K562 (cell line): ENCODE data around the gene NAP1L1. TPM values are rescaled to one million over a fixed set of nuclear protein-coding genes. Genes with fewer than 3 reads are reported as not detected.

Experiments used
- ETV6 ChIP-seq, 3 experiments: fragments of 150-350 bp in 1 of 3; sonication (generic) in 1 of 3; formaldehyde crosslinking in 1 of 3; IDR thresholded peaks; 2 replicates each; pipeline versions ENCODE4 v1.6.1 to v1.8.0; 2014 to 2022; ENCODE audit warnings: borderline replicate concordance in 2 of 3, low read depth in 2 of 3, antibody characterized with exemption in 1 of 3, low read length in 1 of 3, mild to moderate bottlenecking in 1 of 3, missing genetic modification reagents in 1 of 3
- GTF2F1 ChIP-seq: IDR thresholded peaks from 2 replicates; pipeline ENCODE4 v1.6.1; 2011; ENCODE audit warnings: low read depth, low read length, improper control_type of control experiment
- HNRNPL ChIP-seq: fragments of 200-400 bp; formaldehyde crosslinking; IDR thresholded peaks from 2 replicates; pipeline ENCODE4 v1.6.1; 2017; ENCODE audit warnings: low read depth, mild to moderate bottlenecking, low read length
- MCM5 ChIP-seq: fragments of 450-650 bp; IDR thresholded peaks from 2 replicates; pipeline ENCODE4 v1.6.1; 2016; ENCODE audit warnings: low read depth
- MECOM ChIP-seq: fragments of 250-450 bp; sonication (Bioruptor Pico); IDR thresholded peaks from 2 replicates; pipeline ENCODE4 v1.8.0; 2022; ENCODE audit warnings: inconsistent platforms
- MYC ChIP-seq, 2 experiments: fragments of 250-450 bp in 1 of 2; sonication (Bioruptor Pico) in 1 of 2; IDR thresholded peaks; 2 replicates each; pipeline versions ENCODE4 v1.5.1 to v1.6.1; 2012 to 2021; ENCODE audit warnings: low read depth in 2 of 2, borderline replicate concordance in 1 of 2, improper control_type of control experiment in 1 of 2, low read length in 1 of 2, mild to moderate bottlenecking in 1 of 2, moderate library complexity in 1 of 2
- NCOR1 ChIP-seq: fragments of 450-650 bp; IDR thresholded peaks from 2 replicates; pipeline ENCODE4 v1.6.1; 2016; ENCODE audit warnings: mild to moderate bottlenecking, moderate library complexity
- PPARD ChIP-seq: fragments of 250-450 bp; sonication (Bioruptor Pico); IDR thresholded peaks from 2 replicates; pipeline ENCODE4 v1.8.0; 2022; ENCODE audit warnings: inconsistent platforms, mild to moderate bottlenecking, moderate library complexity
- RBM17 ChIP-seq: fragments of 200-400 bp; formaldehyde crosslinking; IDR thresholded peaks from 2 replicates; pipeline ENCODE4 v1.6.1; 2017; ENCODE audit warnings: low read depth, mild to moderate bottlenecking, low read length, borderline replicate concordance
- ZFX ChIP-seq: sonication (generic); formaldehyde crosslinking; IDR thresholded peaks from 2 replicates; pipeline ENCODE4 v1.8.0; 2022; ENCODE audit warnings: mild to moderate bottlenecking, missing genetic modification reagents, moderate library complexity
- ZNF232 ChIP-seq: sonication (generic); formaldehyde crosslinking; IDR thresholded peaks from 2 replicates; pipeline ENCODE4 v1.8.0; 2022; ENCODE audit warnings: mild to moderate bottlenecking, missing genetic modification reagents
- polyA plus RNA-seq, 8 experiments: library from polyadenylated mRNA; depleted of rRNA in 4 of 8; stranded (reverse) in 5 of 8; unstranded in 3 of 8; fragments of >200 nt; fragmentation: Nextera tagmentation in 2 of 8; fragmentation: Illumina TruSeq in 1 of 8; extraction: Ambion mirVana in 2 of 8; extraction: Trizol in 1 of 8; gene quantifications; 2 replicates each; pipeline versions ENCODE4 v1.2.1 to v1.2.3, GENCODE V29; 2011 to 2014; ENCODE audit warnings: inconsistent platforms in 1 of 8, missing spikeins in 1 of 8
- total RNA-seq, 7 experiments: library from RNA; depleted of rRNA in 6 of 7; stranded (reverse); fragments of >200 nt in 6 of 7; fragmentation: Illumina TruSeq in 2 of 7; extraction: Trizol in 2 of 7; gene quantifications; 2 replicates each; pipeline versions ENCODE4 v1.2.1 to v1.2.3, GENCODE V29; 2011 to 2021; ENCODE audit warnings: low replicate concordance in 1 of 7
- TF ChIP-seq, protein P1 (sequence below): sonication (generic); formaldehyde crosslinking; IDR thresholded peaks from 2 replicates; pipeline ENCODE4 v1.8.1; 2023; ENCODE audit warnings: mild to moderate bottlenecking, missing genetic modification reagents, moderate library complexity
- TF ChIP-seq, protein P2 (sequence below): fragments of 250-450 bp; sonication (Bioruptor Pico); IDR thresholded peaks from 2 replicates; pipeline ENCODE4 v1.4.0; 2020; ENCODE audit warnings: mild to moderate bottlenecking
- TF ChIP-seq, protein P3 (sequence below), 2 experiments: fragments of 450-650 bp in 1 of 2; sonication (generic) in 1 of 2; formaldehyde crosslinking; conservative IDR thresholded peaks; 2 replicates each; pipeline versions ENCODE4 v1.4.0 to v1.8.1; 2020 to 2022; ENCODE audit warnings: mild to moderate bottlenecking in 1 of 2, missing genetic modification reagents in 1 of 2

The NAP1L1 gene
- total and polyA plus RNA-seq, 9 of the 15 experiments (the other 6 are each of a cell fraction or from before 2014, with no cell fraction given): 287 to 747 (median 450) TPM

DNA sequence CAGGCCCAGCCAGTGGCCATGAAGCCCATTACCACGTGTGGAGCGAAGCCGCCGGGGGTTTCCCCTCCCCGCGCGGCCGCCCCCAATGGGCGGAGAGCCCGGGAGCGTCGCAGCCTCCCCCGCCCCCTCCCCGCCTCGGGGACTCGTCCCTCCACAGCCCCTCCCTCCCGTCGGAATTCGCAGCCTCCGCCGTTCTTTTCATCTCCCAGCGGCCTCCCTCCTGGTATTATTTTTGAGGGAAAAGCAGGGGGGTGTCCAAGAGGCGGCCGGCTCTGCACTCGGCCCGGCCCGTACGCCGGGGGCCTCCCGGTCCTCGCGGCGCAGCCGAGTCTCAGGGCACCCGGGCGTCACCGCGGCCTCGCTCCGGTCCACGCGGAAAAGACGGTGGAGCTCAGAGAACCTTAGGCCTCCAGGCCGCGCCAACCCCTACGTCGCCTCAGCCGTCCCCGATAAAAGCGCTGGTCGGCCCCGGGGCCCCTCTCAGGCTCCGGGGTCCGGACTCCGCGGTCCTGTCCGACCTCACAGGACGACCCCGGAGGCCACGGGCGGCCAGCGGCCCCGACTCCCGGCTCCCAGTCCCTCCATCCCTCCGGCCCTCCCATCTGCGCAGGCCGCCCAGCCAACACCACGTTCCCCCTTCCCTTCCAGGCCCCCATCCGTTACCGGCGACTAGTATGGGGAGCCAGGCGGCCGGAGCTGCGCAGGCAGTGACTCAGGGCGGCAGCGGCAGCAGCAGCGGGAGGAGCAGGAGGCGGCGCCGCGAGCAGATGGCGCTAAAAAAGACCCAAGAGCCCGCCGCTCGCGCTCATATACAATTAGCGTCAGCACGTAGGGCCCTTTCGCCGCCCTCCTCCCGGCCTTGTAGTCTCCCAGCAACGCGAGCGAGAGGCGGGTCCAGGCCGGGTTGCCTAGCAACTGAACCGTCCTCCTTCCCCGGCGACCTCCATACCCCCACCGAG, at the start of gene NAP1L1 (continued):
- TF ChIP-seq, protein P1, sequence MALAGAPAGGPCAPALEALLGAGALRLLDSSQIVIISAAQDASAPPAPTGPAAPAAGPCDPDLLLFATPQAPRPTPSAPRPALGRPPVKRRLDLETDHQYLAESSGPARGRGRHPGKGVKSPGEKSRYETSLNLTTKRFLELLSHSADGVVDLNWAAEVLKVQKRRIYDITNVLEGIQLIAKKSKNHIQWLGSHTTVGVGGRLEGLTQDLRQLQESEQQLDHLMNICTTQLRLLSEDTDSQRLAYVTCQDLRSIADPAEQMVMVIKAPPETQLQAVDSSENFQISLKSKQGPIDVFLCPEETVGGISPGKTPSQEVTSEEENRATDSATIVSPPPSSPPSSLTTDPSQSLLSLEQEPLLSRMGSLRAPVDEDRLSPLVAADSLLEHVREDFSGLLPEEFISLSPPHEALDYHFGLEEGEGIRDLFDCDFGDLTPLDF (CRISPR knock-in tag): 0 out of 2 replicates have a peak, but pooled peaks have one; percentile 35
- peak; percentile 70; the same call in 1 of the 2 replicates for TF ChIP-seq GTF2F1
- peak; percentile 92 for TF ChIP-seq ZFX (CRISPR knock-in tag)
- TF ChIP-seq, protein P2, sequence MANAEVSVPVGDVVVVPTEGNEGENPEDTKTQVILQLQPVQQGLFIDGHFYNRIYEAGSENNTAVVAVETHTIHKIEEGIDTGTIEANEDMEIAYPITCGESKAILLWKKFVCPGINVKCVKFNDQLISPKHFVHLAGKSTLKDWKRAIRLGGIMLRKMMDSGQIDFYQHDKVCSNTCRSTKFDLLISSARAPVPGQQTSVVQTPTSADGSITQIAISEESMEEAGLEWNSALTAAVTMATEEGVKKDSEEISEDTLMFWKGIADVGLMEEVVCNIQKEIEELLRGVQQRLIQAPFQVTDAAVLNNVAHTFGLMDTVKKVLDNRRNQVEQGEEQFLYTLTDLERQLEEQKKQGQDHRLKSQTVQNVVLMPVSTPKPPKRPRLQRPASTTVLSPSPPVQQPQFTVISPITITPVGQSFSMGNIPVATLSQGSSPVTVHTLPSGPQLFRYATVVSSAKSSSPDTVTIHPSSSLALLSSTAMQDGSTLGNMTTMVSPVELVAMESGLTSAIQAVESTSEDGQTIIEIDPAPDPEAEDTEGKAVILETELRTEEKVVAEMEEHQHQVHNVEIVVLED (CRISPR knock-in tag): peak; percentile 86
- no peak for TF ChIP-seq PPARD
- TF ChIP-seq RBM17: no peak
- TF ChIP-seq HNRNPL: no peak
- TF ChIP-seq MECOM (CRISPR knock-in tag): no peak
- no peak for TF ChIP-seq MCM5
- no peak for TF ChIP-seq ETV6 (IDR thresholded peaks at IDR 0.05; ENCODE audit: borderline replicate concordance in 1 of 2, low read depth in 2 of 2, low read length in 1 of 2)
- TF ChIP-seq ETV6 (CRISPR knock-in tag; IDR thresholded peaks at IDR 0.05; ENCODE audit: borderline replicate concordance): no peak
- no peak for TF ChIP-seq NCOR1
- TF ChIP-seq, protein P3, sequence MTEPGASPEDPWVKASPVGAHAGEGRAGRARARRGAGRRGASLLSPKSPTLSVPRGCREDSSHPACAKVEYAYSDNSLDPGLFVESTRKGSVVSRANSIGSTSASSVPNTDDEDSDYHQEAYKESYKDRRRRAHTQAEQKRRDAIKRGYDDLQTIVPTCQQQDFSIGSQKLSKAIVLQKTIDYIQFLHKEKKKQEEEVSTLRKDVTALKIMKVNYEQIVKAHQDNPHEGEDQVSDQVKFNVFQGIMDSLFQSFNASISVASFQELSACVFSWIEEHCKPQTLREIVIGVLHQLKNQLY (CRISPR knock-in tag; conservative IDR thresholded peaks at IDR 0.05): no peak
- no peak; the same call in 1 of the 2 replicates for TF ChIP-seq ZNF232 (CRISPR knock-in tag)
- peak; percentile 71; the same call in 1 of the 2 replicates for TF ChIP-seq MYC (IDR thresholded peaks at IDR 0.05; ENCODE audit: low read depth, low read length)
- TF ChIP-seq MYC (CRISPR knock-in tag; IDR thresholded peaks at IDR 0.05; ENCODE audit: borderline replicate concordance, low read depth): no peak; the same call in 1 of the 2 replicates
